ENCODE data around the gene CAPRIN1.
"Not testable (repeated sequence)": the region's sequence is repeated elsewhere in the genome, so short reads cannot be mapped to it uniquely, and the experiment has no call there.

The CAPRIN1 gene

GRCh38 chr11:34050581-34051348 is 766 bp upstream of the CAPRIN1 start:
- no peak for DNase-seq (ENCODE audit: low read depth)

DNA sequence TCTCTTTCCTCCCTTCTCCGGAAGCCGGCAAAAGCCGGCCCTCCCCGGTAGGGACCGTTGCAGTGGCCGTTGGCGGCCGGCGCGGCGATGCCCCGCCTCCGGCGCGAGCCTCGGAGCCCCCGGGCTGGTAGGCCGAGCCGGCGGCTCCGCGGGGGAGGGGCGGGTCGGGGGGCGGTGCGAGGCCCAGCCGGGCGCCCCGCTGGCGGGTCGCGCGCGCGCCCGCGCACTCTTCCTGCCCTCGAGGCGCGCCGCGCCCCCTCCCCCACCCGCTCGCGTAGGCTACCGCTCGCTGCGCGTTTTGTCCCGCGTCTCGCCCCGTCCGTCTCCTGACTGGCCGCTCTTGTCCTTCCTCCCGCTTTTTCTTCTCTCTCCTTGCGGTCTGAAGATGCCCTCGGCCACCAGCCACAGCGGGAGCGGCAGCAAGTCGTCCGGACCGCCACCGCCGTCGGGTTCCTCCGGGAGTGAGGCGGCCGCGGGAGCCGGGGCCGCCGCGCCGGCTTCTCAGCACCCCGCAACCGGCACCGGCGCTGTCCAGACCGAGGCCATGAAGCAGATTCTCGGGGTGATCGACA is 591 bp downstream of the CAPRIN1 start:
- DNase-seq (ENCODE audit: low read depth) = peak; percentile 82

- no peak for DNase-seq (ENCODE audit: low read depth)
Observed at GRCh38 chr11:34052608-34053160, 1.2 kb downstream of the CAPRIN1 start.

- DNase-seq (ENCODE audit: low read depth) = peak; percentile 52
Observed at GRCh38 chr11:34053161-34053686, 1.7 kb downstream of the CAPRIN1 start.

GRCh38 chr11:34054351-34054750 is 2.8 kb downstream of the CAPRIN1 start:
- not testable (repeated sequence) for DNase-seq (ENCODE audit: low read depth)

DNA sequence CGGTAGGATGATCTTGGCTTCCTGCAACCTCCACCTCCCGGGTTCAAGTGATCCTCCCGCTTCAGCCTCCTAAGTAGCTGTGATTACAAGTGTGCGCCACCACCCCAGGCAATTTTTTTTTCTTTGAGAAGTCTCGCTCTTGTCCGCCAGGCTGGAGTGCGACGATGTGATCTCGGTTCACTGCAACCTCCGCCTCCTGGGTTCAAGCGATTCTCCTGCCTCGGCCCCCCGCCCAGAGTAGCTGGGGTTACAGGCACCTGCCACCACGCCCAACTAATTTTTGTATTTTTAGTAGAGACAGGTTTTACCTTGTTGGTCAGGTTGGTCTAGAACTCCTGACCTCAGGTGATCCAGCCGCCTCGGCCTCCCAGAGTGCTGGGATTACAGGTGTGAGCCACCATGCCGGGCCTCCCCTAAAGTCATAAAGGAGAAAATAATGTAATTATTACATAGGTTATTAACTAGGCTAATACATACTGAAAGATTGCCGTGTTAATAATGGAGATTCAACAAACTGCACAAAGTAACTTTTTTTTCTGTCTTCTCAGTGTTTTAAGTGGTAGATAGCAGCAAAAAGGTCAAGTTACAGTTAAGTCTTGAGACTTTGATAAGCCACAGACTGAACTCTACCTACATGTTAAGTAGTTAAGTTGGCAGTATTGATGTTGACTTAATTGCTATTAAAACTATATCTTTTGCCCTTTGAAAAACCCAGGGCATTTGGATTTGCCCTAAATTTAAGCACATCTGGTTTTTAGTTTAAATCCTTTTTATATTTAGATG is 3.9 kb downstream of the CAPRIN1 start:
- no peak for DNase-seq (ENCODE audit: low read depth)

DNA sequence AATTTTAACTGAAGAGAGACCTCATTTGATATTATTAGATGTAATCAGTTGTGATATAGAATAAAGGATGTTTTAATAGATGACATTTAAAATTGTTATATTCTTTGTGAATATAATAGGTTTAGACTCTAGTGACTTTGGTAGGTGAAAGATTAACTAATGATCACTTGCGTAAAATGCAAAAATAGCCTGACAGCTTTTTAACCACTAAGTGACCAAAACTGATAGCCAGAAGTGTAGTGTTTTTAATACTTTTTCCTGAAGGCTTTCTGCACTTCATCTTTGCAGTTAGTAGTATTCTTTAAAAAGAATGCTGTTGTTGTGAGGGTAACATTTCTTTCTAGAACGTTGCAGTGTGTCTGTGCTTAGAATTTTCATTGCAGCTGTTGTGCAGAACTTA is 5.1 kb downstream of the CAPRIN1 start:
- DNase-seq (ENCODE audit: low read depth) = no peak

GRCh38 chr11:34063061-34063795 is 11.7 kb downstream of the CAPRIN1 start:
- DNase-seq (ENCODE audit: low read depth) = no peak

DNA sequence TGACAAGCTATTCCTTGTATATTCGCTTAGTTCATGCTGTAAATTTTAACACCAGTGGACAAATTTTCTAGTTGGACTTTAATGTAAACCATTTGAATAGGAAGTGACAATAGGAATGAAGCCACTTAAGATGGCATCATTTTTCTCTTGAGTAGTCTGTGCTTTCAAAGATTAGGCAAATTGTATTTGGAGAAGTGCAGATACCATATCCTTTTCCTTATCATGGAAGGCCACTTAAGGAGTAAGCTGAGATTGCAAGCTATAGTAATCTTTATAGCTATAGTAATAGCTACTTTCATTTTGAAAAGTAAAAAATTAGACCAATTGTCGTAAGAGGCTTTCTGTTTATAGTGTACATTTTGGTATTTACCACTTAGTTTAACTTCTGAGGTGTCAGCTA is 12.8 kb downstream of the CAPRIN1 start:
- no peak for DNase-seq (ENCODE audit: low read depth)

DNA sequence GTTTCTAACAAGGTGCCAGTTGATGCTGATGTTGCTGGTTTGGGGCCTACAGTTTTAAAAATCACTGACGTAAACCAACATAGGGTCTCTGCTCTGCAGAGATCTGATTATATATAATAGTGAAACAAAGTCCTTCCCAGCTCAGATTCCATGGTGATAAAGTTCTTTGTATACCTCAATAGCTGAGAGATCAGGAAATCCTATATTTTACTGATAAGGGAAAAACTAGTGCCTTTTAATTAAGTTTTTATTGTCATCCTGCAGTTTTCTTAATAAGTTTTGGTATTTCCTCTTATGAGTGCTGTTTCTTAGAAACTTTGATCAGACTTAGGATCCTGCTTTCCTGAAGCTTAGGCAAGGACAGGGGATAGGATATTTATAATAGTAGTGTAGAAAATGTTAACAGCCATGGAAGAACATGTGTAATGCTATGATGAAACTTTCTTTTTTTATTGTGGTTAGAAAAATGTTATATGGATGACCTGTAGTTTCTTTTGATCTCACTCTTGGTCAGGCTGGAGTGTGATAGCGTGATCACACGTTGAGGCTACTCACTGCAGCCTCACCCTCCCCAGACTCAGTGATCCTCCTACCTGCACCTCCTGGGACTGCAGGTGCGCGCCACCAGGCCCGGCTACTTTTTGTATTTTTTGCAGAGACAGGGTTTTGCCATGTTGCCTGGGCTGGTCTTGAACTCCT is 14.1 kb downstream of the CAPRIN1 start:
- DNase-seq (ENCODE audit: low read depth) = no peak

GRCh38 chr11:34066766-34067165 is 15.2 kb downstream of the CAPRIN1 start:
- not testable (repeated sequence) for DNase-seq (ENCODE audit: low read depth)

GRCh38 chr11:34067383-34068065 is 16.0 kb downstream of the CAPRIN1 start:
- no peak for DNase-seq (ENCODE audit: low read depth)

- no peak for DNase-seq (ENCODE audit: low read depth)
Observed at GRCh38 chr11:34068111-34068510, 16.6 kb downstream of the CAPRIN1 start.

GRCh38 chr11:34071306-34071705 is 19.8 kb downstream of the CAPRIN1 start:
- DNase-seq (ENCODE audit: low read depth) = not testable (repeated sequence)

GRCh38 chr11:34072041-34072440 is 20.5 kb downstream of the CAPRIN1 start:
- DNase-seq (ENCODE audit: low read depth) = no peak

- no peak for DNase-seq (ENCODE audit: low read depth)
Observed at GRCh38 chr11:34072832-34073231, 21.3 kb downstream of the CAPRIN1 start.

- no peak for DNase-seq (ENCODE audit: low read depth)
Observed at GRCh38 chr11:34074391-34074790, 22.9 kb downstream of the CAPRIN1 start.

- no peak for DNase-seq (ENCODE audit: low read depth)
Observed at GRCh38 chr11:34075178-34075820, 23.8 kb downstream of the CAPRIN1 start.

GRCh38 chr11:34080609-34081008 is 29.1 kb downstream of the CAPRIN1 start:
- no peak for DNase-seq (ENCODE audit: low read depth)

DNA sequence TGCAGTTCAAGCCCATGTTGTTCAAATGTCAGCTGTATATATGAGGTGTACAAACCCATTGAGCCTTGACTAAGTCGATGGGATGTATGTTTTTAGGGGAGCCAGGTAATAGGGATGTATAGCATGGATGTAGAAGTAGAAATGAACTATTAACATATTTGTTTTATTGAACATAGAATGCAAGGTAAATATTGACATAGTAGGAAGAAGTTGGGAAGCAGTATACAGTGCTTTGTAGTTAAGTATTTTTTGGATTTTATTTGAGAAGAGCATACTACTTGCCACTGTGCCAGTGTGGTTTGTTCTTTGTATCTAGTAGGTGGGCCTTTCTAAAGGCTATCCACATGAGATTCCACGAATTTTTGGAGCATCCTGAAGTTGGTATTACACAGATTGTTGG is 33.1 kb downstream of the CAPRIN1 start:
- DNase-seq (ENCODE audit: low read depth) = no peak

Data from activated T-helper 1 cell treated with Interleukin-2 at 50 U/mL for 16 hours (primary cell).